Activated CD8-positive, alpha-beta memory T cell treated with anti-CD3 and anti-CD28 coated beads, Interleukin-2, amount 50 U/mL, for 4 hours (primary cell): ENCODE data around the gene ARID5A.
"Not testable (repeated sequence)": the region's sequence is repeated elsewhere in the genome, so short reads cannot be mapped to it uniquely, and the experiment has no call there.

Source experiments
- DNase-seq: peaks from one replicate; pipeline ENCODE4 v3.0.0-alpha.2; 2020

Gene ARID5A

DNA sequence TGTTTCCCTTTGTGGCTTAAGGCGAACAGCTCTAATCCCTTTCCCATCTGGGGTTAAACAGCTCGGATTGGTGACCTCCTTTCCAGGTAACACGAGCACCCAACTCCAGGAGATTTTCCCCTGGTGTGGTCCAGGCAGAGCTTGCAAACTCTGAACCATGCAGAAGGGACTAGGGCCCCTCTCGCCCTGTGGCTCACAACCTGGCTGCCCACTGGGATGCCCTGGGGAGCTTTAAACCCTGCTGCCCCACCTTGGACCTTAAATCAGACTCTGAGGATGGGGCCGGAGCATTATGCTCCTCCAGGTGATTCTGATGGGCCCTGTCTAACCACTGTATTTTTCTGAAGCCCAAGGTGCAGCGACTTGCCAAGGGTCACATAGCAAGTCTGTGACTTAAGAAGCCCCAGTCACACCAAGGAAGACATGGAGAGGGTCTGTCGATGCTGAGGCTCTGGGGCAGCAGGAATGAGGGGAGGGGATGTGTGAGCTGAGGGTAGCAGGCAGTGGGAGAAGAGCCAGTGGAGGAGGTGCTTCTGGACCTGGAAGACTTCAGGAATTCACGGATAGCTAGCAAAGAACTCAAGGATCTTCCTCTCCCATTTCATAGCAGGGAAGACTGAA, 5.9 kb downstream of the ARID5A start:
- DNase-seq, result no peak

DNA sequence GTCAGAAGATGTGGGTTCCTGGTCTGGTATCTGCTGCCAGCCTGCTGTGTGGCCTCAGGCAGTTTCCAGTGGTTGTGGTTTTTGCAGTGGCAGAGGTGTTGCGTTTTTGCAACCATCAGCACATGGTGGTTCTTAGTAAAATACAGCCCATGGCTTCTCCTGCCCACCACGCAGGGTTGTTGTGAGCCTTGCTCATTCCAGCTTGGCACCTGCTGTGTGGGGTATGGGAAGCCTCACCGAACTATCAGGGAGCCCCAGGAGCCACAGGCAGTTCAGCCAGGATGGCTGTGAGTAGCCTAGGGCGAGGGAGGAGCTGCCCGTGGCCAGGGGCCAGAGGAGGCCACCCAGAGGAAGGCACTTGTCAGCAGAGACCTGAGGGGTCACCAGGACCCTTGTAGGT, 9.8 kb downstream of the ARID5A start:
- no peak for DNase-seq

DNA sequence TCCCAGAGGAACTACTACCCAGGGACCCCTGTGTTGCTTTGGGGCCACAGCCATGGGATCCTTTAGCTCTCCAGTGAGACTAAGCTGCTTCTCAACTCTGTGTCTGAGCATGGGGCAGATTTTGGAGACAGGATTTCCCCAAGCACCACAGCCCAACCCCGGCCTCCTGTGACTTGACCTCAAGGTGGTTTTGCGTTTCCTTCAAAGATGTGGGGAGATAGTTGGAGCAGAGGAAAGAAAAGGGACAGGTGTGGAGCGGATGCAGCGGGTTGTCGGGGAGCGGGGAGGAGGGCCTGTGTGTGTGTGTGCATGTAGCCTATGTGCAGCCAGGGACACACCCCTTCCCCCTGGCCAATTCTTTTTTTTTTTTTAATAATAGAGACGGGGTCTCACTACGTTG, 10.2 kb downstream of the ARID5A start:
- DNase-seq, result no peak

DNA sequence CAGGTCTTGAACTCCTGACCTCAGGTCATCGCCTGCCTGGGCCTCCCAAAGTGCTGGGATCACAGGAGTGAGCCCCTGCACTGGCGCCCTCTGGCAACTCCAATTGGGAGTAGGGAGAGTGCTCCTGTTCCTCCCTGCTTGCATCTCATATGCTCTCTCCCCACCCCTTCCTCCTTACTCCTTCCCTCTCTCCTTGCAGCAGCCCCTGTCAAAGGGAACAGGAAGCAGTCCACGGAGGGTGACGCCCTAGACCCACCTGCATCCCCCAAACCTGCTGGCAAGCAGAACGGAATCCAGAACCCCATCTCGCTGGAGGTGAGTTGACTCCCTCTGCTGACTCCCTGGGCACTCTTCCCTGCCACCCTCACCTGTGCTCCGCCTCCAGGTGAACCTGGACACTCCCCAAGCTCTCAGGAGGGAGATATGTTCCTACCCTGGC, 10.7 kb downstream of the ARID5A start:
- no peak for DNase-seq

DNA sequence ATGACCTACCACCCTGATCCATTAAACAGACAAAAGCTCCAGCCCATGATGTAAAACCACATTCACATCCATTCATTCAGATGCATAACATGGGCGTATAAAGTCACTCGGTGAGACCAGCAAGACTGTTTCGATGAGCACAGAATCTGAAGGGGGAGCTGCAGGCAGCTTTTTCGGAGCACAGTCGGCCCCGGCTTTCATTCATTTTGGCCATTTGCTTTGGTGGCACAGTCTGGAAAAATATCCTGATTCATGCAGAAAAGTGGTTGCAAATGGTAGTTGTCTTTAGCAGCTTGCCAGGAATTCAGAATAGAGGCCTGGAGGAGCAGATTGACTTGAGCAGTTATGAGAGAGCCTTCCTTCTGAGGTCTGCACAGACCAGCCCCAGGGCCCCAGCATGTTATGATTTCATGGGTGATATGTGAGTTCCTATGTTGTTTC, 11.2 kb downstream of the ARID5A start:
- no peak for DNase-seq

DNA sequence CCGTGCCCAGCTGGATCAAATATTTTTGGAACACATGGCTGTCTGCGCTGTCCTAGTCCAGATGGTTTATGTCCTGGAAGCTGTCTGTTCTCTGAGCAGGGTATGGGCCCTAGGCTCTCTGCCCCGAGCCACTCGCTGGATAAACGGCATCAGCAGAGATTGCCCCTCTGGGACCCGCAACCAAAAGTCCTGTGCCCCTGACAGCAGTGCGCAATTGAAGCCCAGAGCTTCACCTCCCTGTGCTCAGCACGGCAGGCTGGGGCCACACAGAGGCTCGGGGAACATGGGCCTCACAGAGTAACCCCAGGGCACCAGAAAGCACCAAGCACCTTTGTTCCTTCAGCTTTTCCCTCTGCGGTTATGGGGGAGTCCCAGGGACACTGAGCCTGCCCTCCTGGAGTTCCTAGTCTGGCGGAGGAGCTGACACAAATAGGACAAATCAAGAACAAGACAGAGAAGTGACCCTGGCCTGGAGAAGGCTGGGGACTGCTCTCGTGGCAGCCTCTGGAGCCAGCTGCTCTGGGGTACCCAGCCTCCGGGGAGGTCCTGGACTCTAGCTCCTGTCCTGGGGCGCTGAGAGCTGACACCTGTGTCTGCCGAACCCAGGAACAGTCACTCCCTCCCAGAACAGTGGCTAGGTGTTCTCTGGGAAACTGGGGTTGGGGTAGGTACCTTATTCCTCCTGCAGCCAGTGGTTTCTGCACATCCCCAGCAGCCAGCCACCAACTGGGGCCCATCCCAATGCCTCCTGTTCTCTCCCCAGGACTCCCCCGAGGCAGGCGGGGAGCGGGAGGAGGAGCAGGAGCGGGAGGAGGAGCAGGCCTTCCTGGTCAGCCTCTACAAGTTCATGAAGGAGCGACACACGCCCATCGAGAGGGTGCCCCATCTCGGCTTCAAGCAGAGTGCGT, 12.3 kb downstream of the ARID5A start:
- no peak for DNase-seq

DNA sequence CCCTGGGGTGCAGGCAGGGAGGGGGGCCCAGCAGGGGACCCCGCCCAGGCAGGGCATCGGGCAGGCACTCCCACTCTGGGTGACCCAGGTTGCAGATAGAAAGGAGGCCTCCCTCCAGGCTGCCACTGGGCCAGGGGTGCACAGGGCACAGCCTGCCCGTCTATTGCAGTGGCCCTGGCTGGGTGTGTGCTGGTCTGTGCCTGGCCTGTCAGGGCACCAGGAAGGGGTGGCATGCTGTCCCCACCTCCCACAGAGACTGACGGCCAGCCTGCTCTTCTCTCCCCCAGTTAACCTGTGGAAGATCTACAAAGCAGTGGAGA, 12.9 kb downstream of the ARID5A start:
- DNase-seq, result no peak

DNA sequence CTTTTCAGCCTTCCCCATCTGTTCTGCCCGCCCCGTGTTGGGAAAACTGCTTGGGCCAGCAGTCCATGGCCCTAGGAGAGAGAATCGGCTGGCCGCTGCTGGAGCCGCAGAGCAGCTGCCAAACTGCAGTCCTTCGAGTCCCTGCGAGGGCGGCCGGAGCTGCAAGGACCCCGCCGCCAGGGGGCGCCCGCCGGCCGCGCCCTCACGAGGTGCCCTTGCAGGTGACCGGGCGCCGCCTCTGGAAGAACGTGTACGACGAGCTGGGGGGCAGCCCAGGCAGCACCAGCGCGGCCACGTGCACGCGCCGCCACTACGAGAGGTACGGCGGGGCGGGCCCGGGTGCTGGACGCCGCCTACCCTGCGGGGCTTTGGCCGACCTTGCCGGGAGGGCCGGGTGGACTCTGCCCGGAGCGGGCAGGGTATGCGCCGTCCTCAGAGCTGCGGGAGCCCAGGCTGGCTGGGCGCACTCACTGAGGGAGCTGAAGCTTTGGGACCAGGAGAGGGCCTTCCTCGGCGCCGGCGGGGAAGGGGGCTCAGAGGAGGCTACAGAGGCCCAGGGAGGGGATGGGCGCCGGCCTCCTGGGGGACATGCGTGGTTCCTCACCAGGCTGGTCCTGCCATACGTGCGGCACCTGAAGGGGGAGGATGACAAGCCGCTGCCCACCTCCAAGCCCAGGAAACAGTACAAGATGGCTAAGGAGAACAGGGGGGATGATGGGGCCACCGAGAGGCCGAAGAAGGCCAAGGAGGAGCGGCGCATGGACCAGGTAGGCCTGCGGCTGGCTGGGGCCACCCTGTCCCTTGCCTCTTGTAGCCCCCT, 13.6 kb downstream of the ARID5A start:
- no peak for DNase-seq

DNA sequence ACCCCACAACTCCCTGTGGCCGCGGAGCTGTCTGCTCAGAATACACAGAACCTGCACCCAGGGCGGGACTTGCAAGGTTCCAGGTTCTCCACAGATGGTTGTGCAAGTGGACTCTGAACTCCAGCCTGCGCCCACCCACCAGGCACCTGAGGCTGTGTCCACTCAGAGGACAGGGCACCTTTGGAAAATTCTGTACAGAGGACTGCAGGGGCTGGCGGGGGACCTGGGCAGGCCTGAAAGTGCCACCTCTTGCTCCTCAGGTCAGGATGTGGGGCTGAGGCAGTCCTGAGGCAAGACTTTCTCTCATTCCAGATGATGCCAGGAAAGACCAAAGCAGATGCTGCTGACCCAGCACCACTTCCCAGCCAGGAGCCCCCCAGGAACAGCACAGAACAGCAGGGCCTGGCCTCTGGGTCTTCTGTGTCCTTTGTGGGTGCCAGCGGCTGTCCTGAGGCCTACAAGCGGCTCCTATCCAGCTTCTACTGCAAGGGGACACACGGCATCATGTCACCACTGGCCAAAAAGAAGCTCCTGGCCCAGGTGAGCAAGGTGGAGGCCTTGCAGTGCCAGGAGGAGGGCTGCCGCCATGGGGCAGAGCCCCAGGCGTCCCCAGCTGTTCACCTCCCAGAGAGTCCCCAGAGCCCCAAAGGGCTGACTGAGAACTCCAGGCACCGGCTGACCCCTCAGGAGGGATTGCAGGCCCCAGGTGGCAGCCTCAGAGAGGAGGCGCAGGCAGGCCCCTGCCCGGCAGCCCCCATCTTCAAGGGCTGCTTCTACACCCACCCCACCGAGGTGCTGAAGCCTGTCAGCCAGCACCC, 14.4 kb downstream of the ARID5A start:
- no peak for DNase-seq

DNA sequence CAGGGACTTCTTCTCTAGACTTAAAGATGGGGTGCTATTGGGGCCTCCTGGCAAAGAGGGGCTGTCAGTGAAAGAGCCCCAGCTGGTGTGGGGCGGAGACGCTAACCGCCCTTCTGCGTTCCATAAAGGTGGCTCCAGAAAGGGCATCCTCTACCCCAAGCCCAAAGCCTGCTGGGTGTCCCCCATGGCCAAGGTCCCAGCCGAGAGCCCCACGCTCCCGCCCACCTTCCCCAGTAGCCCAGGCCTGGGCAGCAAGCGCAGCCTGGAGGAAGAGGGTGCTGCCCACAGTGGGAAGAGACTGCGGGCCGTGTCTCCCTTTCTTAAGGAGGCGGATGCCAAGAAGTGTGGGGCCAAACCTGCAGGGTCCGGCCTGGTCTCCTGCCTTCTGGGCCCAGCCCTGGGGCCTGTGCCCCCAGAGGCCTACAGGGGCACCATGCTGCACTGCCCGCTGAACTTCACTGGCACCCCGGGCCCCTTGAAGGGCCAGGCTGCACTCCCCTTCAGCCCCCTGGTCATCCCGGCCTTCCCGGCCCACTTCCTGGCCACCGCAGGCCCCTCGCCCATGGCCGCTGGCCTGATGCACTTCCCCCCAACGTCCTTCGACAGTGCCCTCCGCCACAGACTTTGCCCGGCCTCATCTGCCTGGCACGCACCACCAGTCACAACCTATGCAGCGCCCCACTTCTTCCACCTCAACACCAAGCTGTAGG, 15.2 kb downstream of the ARID5A start:
- DNase-seq, result no peak

DNA sequence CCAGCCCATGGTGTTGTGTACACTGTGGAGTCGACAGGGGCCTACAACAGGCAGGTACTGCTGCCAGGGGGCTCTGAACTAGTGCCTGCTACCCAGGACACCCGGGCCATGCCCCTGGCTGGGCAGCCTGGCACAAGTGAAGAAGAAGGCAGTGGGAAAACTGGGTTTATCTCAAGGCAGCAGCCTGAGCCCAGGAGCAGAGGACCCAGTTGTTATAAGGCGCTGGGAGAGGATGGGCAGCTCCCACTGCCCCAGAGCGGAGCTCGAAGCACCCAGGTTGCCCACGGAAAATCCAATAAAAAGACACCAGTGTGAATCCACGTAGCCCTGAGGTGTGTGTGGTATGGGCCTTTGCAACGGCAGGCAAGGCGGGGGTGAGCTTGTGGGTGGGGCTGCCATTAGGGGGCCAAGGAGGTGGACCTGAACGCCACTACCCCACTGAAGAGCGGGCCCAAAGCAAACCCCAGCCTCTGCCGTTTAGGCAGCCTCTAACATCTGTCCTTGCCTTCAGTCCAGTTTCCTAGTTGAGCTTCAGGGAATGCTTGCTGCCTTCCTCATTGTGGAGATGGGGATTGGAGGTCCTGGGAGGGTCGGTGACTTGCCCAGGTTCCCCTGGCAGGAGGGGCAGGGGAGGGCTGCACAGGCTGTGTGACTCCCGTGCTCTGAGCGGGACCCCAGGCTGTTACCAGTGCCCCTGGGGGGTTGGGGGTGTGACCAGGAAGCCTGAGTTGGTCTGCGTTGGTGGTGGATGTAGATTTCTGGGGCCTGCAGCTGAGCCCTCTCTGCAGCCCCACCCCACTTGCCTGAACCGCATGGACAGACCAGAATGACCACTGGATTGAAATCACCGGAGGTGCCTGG, 16.0 kb downstream of the ARID5A start:
- DNase-seq, result no peak

DNA sequence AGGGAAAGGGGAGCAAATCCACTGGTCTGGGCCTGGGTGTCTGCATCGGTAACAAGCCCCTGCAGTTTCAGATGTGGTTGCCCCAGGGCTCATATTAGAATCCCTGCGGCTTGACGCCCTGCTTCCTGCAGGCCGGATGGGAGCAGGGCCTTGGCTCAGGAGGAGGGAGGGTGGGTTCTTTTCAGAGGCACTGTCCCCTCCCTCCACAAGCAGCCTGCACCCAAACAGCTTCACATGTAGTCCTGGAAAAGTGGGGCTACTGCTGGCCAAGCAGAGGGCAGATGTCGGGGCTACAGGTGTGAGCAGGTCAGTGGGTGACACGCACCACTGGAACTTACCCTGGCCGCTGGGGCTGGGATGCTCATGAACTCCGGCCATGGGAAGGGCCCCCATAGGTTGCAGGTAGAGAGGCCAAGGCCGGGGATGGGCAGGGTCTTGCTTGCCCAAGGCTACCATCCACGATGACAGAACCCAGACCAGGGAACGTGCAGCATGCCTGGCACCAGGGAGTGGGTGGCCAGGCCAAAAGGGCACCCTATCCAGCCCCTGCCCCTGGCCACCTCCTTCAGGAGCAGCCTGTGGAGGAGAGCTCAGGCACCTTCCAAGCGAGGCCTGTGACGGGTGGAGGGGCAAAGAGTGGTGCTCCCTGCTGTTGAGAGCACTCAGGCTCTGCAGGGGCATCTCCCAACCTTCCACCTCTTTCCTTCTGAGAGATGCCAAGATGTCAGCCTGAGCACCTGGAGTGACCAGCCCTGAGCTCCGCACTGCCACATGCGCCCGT, 16.8 kb downstream of the ARID5A start:
- no peak for DNase-seq

DNA sequence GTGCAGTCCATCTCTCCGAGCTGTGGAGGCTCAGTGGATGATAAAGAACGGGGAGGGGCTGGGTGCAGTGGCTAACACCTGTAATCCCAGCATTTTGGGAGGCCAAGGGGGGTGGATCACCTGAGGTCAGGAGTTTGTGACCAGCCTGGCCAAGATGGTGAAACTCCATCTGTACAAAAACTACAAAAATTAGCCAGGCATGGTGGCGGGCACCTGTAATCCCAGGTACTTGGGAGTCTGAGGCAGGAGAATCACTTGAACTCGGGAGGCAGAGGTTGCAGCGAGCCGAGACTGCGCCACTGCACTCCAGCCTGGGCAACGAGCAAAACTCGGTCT, 17.4 kb downstream of the ARID5A start:
- DNase-seq, result not testable (repeated sequence)

DNA sequence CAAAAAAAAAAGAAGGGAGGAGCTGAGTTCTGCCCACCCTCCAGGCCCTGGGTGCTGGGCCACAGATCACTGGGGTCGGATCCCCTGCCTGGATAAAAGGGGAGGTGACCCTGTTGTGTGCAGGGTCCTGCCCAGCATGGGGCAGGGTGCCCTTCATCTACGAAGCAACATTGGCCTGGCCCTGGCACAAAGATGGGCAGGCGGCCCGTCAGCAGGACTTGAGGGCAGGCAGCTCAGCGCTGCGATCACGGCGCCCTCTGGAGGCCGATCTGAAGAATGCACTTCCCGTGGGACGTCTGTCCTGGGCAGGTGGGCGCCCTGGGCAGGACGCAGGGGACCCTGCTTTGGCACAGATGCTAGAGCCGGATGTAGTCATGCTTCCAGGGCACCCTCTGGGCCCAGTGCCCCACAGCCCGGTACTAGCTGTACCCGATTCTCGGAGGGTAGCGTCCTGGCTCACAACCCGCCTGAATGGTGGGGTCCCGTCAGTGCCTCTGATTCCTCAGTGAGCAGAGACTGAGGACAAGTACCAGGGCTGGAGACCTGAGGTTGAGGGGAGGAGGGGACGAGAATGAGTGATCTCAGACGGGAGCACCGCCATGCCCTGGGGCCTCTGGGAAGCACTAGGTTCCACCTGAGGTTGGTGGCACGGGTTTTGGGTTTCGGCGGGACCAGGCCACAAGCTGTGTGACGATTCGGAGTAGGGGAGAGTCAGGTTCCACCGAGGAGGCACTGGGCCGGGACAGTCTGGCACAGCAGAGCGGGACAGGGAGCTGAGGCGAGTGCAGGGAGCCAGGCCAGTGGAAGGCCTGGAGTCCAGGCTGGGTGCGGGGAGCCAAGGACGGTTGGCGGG, 18.0 kb downstream of the ARID5A start:
- DNase-seq, result peak; percentile 70

DNA sequence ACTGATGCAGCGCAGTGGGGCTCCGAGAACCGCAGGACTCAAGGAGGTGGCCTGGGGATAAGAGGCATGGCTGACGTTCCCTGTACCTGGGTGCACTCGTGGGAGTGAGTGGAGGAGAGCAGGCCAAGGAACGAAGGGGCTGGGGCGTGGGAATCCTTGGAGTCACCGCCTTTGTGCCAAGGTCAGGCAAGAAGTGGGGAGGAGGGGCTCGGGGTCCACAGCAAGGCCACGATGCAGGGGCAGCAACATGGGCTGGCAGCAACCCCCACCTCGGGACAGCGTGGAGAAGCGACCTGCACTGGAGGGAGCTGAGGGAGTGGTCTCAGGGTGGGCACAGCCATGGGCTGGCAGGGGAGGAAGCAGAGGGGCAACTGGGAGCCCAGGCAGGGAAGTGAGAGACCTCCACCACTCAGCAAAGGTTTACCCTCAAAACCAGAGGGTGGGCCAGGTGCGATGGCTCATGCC, 18.6 kb downstream of the ARID5A start:
- no peak for DNase-seq

DNA sequence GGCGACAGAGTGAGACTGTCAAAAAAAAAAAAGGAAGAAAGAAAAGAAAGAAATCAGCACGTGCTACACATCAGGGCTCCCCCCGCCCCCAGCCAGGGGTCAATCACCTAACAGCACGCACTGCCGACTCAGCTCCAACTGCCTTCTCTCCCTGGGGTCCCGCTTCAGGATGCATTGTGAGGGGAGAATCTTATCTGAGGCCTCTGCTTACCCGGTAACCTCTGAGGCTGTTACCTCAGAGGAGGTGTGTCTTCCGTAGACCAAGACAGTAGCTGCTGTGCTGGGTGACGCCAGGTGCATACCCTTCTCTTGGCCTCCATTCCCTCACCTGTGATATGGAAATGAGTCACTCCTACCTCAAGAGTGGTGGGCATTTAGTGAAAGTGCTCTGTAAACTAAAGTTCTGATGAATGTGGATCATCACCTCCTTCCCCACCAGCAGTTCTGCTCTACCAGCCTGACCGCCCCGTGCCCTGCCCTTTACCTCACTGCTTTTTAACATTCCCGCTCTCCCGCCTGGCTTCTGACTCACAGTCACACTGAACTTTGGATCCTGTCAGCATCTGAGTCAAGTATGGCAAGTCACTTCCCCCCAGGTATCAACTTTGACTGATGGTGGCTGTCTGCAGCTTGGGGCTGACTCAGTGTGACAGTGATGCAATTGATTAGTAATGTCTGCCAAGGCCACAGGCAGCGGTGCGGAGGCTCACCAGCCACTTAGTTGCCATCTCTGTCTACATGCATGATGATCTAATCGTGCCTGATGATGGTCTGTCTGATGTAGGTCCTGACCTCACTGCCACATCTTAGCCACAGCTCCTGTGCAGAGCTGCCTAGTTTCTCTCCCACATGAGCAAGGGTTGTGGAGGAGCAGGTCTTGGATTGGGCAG, 20.1 kb downstream of the ARID5A start:
- DNase-seq, result peak; percentile 57

DNA sequence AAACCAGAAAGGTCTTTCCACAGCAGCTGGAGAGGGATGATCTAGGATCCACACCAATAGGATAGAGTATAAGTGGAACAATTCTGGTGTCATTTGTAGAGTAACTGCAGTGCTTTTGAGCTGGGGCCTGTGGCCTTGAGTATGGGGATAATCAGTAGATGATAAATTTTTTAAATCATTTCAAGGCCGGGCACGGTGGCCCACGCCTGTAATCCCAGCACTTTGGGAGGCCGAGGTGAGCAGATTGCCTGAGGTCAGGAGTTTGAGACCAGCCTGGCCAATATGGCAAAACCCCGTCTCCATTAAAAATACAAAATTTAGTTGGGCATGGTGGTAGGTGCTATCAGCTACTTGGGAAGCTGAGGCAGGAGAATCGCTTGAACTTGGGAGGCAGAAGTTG, 20.9 kb downstream of the ARID5A start:
- DNase-seq, result not testable (repeated sequence)

DNA sequence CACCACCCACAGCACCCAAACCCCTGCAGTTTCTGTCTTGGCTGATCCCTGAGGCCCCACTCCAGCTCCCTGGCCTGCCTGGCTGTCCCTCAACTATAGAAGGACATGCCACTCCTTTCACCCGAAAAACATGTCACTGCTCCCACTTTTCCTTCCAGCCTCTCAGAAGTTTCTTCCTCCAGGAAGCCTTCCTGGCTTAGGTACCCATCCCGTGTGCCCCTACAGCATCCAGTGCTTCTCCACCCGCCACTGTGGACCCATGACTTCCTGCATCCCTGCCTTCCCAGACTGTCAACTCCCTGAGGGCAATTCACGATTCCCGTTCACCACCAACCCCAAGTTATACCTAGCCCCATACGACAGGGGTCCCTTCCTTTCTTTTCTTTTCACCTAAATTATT, 21.5 kb downstream of the ARID5A start:
- no peak for DNase-seq
